Measurements from ENCODE around the gene RAB37.

Gene RAB37

GRCh38 chr17:74769856-74770497 lies 32.9 kb downstream of the RAB37 start:
- H3K4me3 ChIP-seq (ENCODE audit: low read depth, low read length), result no peak overlapping the region
- TF ChIP-seq, protein P1, sequence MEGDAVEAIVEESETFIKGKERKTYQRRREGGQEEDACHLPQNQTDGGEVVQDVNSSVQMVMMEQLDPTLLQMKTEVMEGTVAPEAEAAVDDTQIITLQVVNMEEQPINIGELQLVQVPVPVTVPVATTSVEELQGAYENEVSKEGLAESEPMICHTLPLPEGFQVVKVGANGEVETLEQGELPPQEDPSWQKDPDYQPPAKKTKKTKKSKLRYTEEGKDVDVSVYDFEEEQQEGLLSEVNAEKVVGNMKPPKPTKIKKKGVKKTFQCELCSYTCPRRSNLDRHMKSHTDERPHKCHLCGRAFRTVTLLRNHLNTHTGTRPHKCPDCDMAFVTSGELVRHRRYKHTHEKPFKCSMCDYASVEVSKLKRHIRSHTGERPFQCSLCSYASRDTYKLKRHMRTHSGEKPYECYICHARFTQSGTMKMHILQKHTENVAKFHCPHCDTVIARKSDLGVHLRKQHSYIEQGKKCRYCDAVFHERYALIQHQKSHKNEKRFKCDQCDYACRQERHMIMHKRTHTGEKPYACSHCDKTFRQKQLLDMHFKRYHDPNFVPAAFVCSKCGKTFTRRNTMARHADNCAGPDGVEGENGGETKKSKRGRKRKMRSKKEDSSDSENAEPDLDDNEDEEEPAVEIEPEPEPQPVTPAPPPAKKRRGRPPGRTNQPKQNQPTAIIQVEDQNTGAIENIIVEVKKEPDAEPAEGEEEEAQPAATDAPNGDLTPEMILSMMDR (IDR thresholded peaks at IDR 0.05; ENCODE audit: low read depth, low read length), result no peak

- TF ChIP-seq, protein P1 (IDR thresholded peaks at IDR 0.05; ENCODE audit: low read depth, low read length), result peak; percentile 45
- H3K4me3 ChIP-seq (ENCODE audit: low read depth, low read length), result no peak overlapping the region
Measured at GRCh38 chr17:74770498-74771318, 33.7 kb downstream of the RAB37 start.

DNA sequence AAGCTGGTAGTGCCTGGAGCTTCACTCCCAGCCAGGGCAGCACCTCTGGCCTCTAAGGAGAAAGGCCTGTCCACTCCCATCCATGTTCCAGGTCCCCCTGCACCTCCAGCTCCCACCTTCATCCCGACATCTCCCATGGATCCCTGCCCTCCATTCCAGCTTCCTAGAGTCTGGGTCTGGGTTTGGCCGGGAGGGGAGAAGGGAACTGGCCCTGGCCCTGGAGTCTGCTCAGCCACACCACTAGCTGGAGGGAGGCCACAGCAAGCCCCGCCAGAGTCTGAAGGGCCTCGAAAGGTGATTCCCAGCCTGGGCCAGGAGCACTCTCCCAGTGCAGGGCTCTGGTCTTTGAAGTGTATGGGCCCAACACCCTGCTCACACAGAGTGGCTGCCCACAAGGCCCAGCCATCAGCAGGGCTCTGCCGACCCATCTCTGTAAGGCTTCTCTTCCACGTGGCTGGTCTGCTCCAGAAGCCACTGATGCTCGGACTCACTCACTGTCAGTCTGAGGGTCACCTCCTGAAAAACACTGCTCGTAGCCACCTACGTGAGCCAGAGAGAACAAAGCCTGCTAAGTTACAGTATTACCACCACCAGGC lies 34.4 kb downstream of the RAB37 start:
- H3K4me3 ChIP-seq (ENCODE audit: low read depth, low read length), result no peak overlapping the region
- TF ChIP-seq, protein P1 (IDR thresholded peaks at IDR 0.05; ENCODE audit: low read depth, low read length), result no peak

DNA sequence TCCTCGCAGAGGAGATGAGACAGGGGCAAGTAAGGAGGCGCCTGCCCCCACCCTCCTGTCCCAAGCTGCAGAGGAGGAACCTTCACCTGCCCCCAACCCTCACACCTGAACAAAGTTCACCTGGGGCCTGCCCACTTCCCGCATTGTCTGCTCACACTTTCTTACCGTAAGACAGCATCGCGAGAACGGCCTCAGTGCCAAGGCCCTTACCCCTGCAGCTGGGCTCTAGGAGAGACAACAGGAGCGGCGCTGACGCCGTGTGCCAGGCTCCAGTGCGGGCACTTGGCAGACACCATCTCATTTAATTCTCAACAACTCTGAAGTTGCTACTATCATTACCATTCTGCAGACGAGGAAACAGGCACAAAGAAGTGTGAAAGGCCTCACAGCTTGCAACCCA lies 35.0 kb downstream of the RAB37 start:
- H3K4me3 ChIP-seq (ENCODE audit: low read depth, low read length), result no peak overlapping the region

DNA sequence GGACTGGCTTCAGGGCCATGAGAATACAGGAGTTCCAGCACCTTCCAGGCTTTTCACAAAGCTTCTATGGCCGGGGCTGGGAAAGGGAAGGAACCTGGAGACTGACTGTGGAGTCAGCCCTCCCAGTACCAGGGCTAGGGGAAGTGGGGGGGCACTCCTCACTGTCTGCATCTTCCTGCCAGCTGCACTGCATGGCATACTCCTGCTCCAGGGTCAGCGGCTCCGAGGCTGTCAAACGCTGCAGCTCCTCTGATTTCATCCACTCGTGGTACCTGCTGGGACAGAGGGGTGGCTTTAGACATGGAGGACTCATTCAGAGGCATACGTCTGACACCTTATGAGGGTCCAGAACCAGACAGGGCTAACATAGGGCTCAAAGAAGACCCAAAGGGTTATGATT lies 36.4 kb downstream of the RAB37 start:
- TF ChIP-seq, protein P1 (IDR thresholded peaks at IDR 0.05; ENCODE audit: low read depth, low read length), result no peak
- H3K4me3 ChIP-seq (ENCODE audit: low read depth, low read length), result no peak overlapping the region

More for the DNA sequence above, 35.0 kb downstream of the RAB37 start:
- TF ChIP-seq, protein P1 (IDR thresholded peaks at IDR 0.05; ENCODE audit: low read depth, low read length), result no peak

- H3K4me3 ChIP-seq (ENCODE audit: low read depth, low read length), result no peak overlapping the region
- TF ChIP-seq, protein P1 (IDR thresholded peaks at IDR 0.05; ENCODE audit: low read depth, low read length), result no peak
Measured at GRCh38 chr17:74773871-74774286, 36.8 kb downstream of the RAB37 start.

Measured in WI38 (cell line).